IMR-90 (cell line): ENCODE results near the gene FAM227B. TPM values are rescaled to one million over a fixed set of nuclear protein-coding genes. Genes with fewer than 3 reads are reported as not detected.

Source experiments
- ATAC-seq: fragments of 200-7000 bp; cut with Tn5 transposase; 2 replicates; pipeline ENCODE4 v1.9.1; 2020; ENCODE audit warnings: low read depth, mild to moderate bottlenecking, moderate library complexity
- BruUV-seq: library from RNA; stranded (reverse); fragments of 400-500 nt; replicated peaks from 2 replicates; lab custom pipeline; 2021; lab: Mats Ljungman, UMichigan
- CTCF ChIA-PET: fragments of 300-600 bp; formaldehyde crosslinking; extraction: SDS; loops from one replicate; lab custom pipeline; 2021; ENCODE audit warnings: antibody characterized with exemption; lab: Yijun Ruan, JAX
- POLR2A ChIA-PET: fragments of 300-600 bp; sonication (Branson Sonifier 250); formaldehyde crosslinking; loops from one replicate; lab custom pipeline; 2022; ENCODE audit warnings: antibody characterized with exemption; ENCODE audit not compliant: unreplicated experiment; lab: Charles Lee
- DNase-seq: peaks from one replicate; pipeline ENCODE4 v3.0.0; 2013
- H2AFZ ChIP-seq: replicated peaks from 2 replicates; pipeline ENCODE3; 2013; ENCODE audit warnings: low read length, mild to moderate bottlenecking; ENCODE audit not compliant: poor library complexity
- H2AK5ac ChIP-seq: 2 replicates; pipeline ENCODE4 v1.6.1; 2013; ENCODE audit warnings: low read depth, low read length, inconsistent platforms
- H2AK9ac ChIP-seq: replicated peaks from 2 replicates; pipeline ENCODE3; 2013; ENCODE audit warnings: mild to moderate bottlenecking, low read depth, low read length, moderate library complexity; ENCODE audit not compliant: poor library complexity
- H2BK120ac ChIP-seq: 2 replicates; pipeline ENCODE4 v1.6.1; 2013; ENCODE audit warnings: low read depth, low read length, inconsistent platforms
- H2BK15ac ChIP-seq: 3 replicates; pipeline ENCODE4 v1.6.1; 2013; ENCODE audit warnings: low read depth, low read length, inconsistent platforms
- H2BK20ac ChIP-seq: 2 replicates; pipeline ENCODE4 v1.6.1; 2013; ENCODE audit warnings: low read depth, mild to moderate bottlenecking, inconsistent platforms, low read length, moderate library complexity
- H2BK5ac ChIP-seq: 2 replicates; pipeline ENCODE4 v1.6.1; 2013; ENCODE audit warnings: mild to moderate bottlenecking, low read depth, low read length, inconsistent platforms; ENCODE audit not compliant: poor library complexity, severe bottlenecking
- H3K14ac ChIP-seq: replicated peaks from 2 replicates; pipeline ENCODE4 v1.6.1; 2013; ENCODE audit warnings: low read depth, low read length, inconsistent platforms
- H3K18ac ChIP-seq: 2 replicates; pipeline ENCODE4 v1.6.1; 2013; ENCODE audit warnings: low read depth, low read length, control low read depth
- H3K23ac ChIP-seq: 2 replicates; pipeline ENCODE4 v1.6.1; 2013; ENCODE audit warnings: low read depth, low read length, inconsistent platforms
- H3K27ac ChIP-seq: 2 replicates; pipeline ENCODE4 v1.5.1; 2013; ENCODE audit warnings: mild to moderate bottlenecking, control low read depth, low read length; ENCODE audit not compliant: insufficient read depth
- H3K27me3 ChIP-seq: 2 replicates; pipeline ENCODE4 v1.6.1; 2013; ENCODE audit warnings: low read length; ENCODE audit not compliant: control insufficient read depth, insufficient read depth
- H3K36me3 ChIP-seq: 2 replicates; pipeline ENCODE4 v1.6.1; 2013; ENCODE audit warnings: low read length, mixed read lengths; ENCODE audit not compliant: control insufficient read depth, insufficient read depth
- H3K4ac ChIP-seq: 2 replicates; pipeline ENCODE4 v1.6.1; 2013; ENCODE audit warnings: low read depth, low read length, inconsistent platforms
- H3K4me1 ChIP-seq: 2 replicates; pipeline ENCODE4 v1.6.1; 2013; ENCODE audit warnings: low read length, mixed read lengths; ENCODE audit not compliant: control insufficient read depth, insufficient read depth
- H3K4me2 ChIP-seq: 2 replicates; pipeline ENCODE4 v1.6.1; 2013; ENCODE audit warnings: low read depth, mild to moderate bottlenecking, control low read depth, low read length, moderate library complexity
- H3K4me3 ChIP-seq: 2 replicates; pipeline ENCODE4 v1.5.1; 2013; ENCODE audit warnings: low read depth, mild to moderate bottlenecking, control low read depth, low read length, moderate library complexity; ENCODE audit not compliant: insufficient read depth
- H3K56ac ChIP-seq: 2 replicates; pipeline ENCODE4 v1.6.1; 2013; ENCODE audit warnings: low read length, inconsistent platforms; ENCODE audit not compliant: insufficient read depth; ENCODE audit errors: extremely low read depth
- H3K79me1 ChIP-seq, 2 experiments: 2 replicates each; pipeline ENCODE4 v1.6.1; 2013; ENCODE audit warnings: low read length in 2 of 2, inconsistent platforms in 1 of 2, low read depth in 1 of 2
- H3K9ac ChIP-seq: 2 replicates; pipeline ENCODE4 v1.6.1; 2013; ENCODE audit warnings: low read depth, low read length, control low read depth
- H3K9me1 ChIP-seq: 2 replicates; pipeline ENCODE4 v1.6.1; 2013; ENCODE audit warnings: low read length, inconsistent platforms; ENCODE audit not compliant: insufficient read depth
- H3K9me3 ChIP-seq: 2 replicates; pipeline ENCODE4 v1.6.1; 2013; ENCODE audit warnings: low read length; ENCODE audit not compliant: control insufficient read depth, insufficient read depth
- H4K20me1 ChIP-seq: 2 replicates; pipeline ENCODE4 v1.6.1; 2013; ENCODE audit warnings: low read length, inconsistent platforms; ENCODE audit not compliant: insufficient read depth
- H4K5ac ChIP-seq: 2 replicates; pipeline ENCODE4 v1.6.1; 2013; ENCODE audit warnings: mild to moderate bottlenecking, low read depth, low read length, control low read depth
- H4K8ac ChIP-seq, 2 experiments: 2 replicates each; pipeline ENCODE4 v1.6.1; 2013; ENCODE audit warnings: low read depth in 2 of 2, low read length in 2 of 2, control low read depth in 1 of 2, inconsistent platforms in 1 of 2
- H4K91ac ChIP-seq: 2 replicates; pipeline ENCODE4 v1.6.1; 2013; ENCODE audit warnings: low read depth, low read length, inconsistent platforms; ENCODE audit not compliant: insufficient read depth
- CEBPB ChIP-seq: IDR thresholded peaks from 2 replicates; pipeline ENCODE4 v1.6.1; 2012; ENCODE audit warnings: low read depth, low read length, improper control_type of control experiment
- FOS ChIP-seq: fragments of 150-350 bp; IDR thresholded peaks from 2 replicates; pipeline ENCODE4 v1.6.1; 2016; ENCODE audit warnings: low read depth, low read length
- NFE2L2 ChIP-seq: fragments of 150-350 bp; IDR thresholded peaks from 2 replicates; pipeline ENCODE4 v1.6.1; 2016; ENCODE audit warnings: low read depth, mild to moderate bottlenecking, low read length
- WGBS, 2 experiments: methylation state at CpG; one replicate each; pipeline versions ENCODE4 v1.1.5 to v1.1.7; 2013; ENCODE audit warnings: missing lambda C conversion rate in 2 of 2; ENCODE audit not compliant: insufficient read length in 1 of 2; ENCODE audit errors: extremely low coverage in 2 of 2; 5-methylcytosine and 5-hydroxymethylcytosine counted together
- dilution Hi-C: fragments of 300-500 bp; cut with HindIII; formaldehyde crosslinking; loops from one replicate; pipeline ENCODE4 v1.14.3; 2018; ENCODE audit warnings: low sequenced_read_pairs; ENCODE audit not compliant: unreplicated experiment
- in situ Hi-C: fragments of 300-500 bp; cut with MboI; formaldehyde crosslinking; loops from 3 replicates; pipeline ENCODE4 v1.14.3; 2019; ENCODE audit warnings: low sequenced_read_pairs, inconsistent platforms, mixed read lengths
- intact Hi-C: fragments of 100-400 bp; cut with micrococcal nuclease; formaldehyde crosslinking; loops from 2 replicates; pipeline ENCODE4 v1.10.0; 2022
- polyA plus RNA-seq, 3 experiments: library from polyadenylated mRNA; depleted of rRNA; stranded (reverse); fragments of >200 nt; gene quantifications; 2 replicates each; pipeline ENCODE4 v1.2.3, GENCODE V29; 2012; ENCODE audit warnings: low replicate concordance in 1 of 3
- total RNA-seq: library from RNA; depleted of rRNA; stranded (reverse); fragments of >200 nt; gene quantifications from 2 replicates; pipeline ENCODE4 v1.2.3, GENCODE V29; 2012
- TF ChIP-seq, protein P1 (sequence below): fragments of 150-350 bp; IDR thresholded peaks from 2 replicates; pipeline ENCODE4 v1.6.1; 2017; ENCODE audit warnings: mild to moderate bottlenecking, antibody characterized with exemption, low read length, low read depth

Gene FAM227B
- total and polyA plus RNA-seq, 2 of the 4 experiments (the other 2 are of a cell fraction): 1.8 to 3.0 TPM

DNA sequence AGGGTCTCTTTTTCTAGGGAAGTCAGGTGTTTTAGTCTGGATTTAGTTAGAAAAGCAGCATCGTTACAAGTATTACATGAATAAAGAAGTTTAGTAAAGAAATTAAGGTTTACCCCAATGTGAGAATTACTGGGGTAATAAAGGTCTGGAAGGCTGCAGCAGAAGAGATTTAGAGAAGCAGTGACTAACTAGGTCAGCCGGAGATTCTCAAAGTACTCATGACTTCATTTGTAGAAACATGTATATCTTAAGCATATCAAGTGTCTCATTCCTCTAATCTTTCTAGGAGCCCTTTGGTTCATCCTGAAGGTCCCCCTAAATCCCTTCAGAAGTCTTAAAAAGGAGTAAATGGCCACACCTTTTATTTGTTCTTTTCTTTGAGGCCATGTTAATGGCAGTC lies 26.3 kb upstream of the FAM227B start:
- Histone ChIP-seq H3K23ac (no peak overlapping the region; the same call in 1 of the 2 replicates), H2BK20ac (no peak overlapping the region), H3K18ac (peak overlapping the region; percentile 46; the same call in 1 of the 2 replicates), H2AK5ac (no peak overlapping the region), H4K20me1 (no peaks in the 10 kb centered on the region), H3K4me3 (no peak overlapping the region), H3K36me3 (peaks cover 10% of the 10 kb centered on the region), H2BK15ac (no peak overlapping the region), H3K9me3 (peaks cover under 1% of the 10 kb centered on the region), H4K8ac (no peak overlapping the region; a peak in 1 of 4 replicates), H3K9me1 (peaks cover 2% of the 10 kb centered on the region; the same call in 1 of the 2 replicates), H2BK5ac (peak overlapping the region; percentile 48), H3K27me3 (no peaks in the 10 kb centered on the region), H3K14ac (no peak overlapping the region), H2AK9ac (no peak overlapping the region), H2AFZ (no peak overlapping the region), H3K4me2 (no peak overlapping the region; the same call in 1 of the 2 replicates), H2BK120ac (no peak overlapping the region), H3K27ac (no peak overlapping the region), H4K5ac (no peak overlapping the region), H4K91ac (no peak overlapping the region), H3K56ac (no peak overlapping the region), H3K4ac (no peak overlapping the region), H3K79me1 (peaks cover 6 to 17% of the 10 kb centered on the region in 2 experiments; a peak in 2 of 4 replicates), H3K9ac (no peak overlapping the region), H3K4me1 (peaks cover 12% of the 10 kb centered on the region)
- no CpG with 5 or more reads among the region's 2 CpGs for WGBS, 2 experiments
- ATAC-seq (peak; percentile 19; the same call in 1 of the 2 replicates), DNase-seq (peak; percentile 58)
- no TSS peak for BruUV-seq
- CTCF ChIA-PET: no interaction called here
- TF ChIP-seq, protein P1, sequence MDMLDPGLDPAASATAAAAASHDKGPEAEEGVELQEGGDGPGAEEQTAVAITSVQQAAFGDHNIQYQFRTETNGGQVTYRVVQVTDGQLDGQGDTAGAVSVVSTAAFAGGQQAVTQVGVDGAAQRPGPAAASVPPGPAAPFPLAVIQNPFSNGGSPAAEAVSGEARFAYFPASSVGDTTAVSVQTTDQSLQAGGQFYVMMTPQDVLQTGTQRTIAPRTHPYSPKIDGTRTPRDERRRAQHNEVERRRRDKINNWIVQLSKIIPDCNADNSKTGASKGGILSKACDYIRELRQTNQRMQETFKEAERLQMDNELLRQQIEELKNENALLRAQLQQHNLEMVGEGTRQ: no peak
- no peak for TF ChIP-seq CEBPB
- TF ChIP-seq NFE2L2: no peak
- no peak for TF ChIP-seq FOS
- in situ Hi-C loops: no loop called here
- POLR2A ChIA-PET: no interaction called here
- intact Hi-C loops: no loop called here
- dilution Hi-C loops: no loop called here
